ENCODE results near the gene ATP1A1.

Gene ATP1A1

GRCh38 chr1:116329524-116330341 lies 43.3 kb upstream of the ATP1A1 start:
- H3K4me3 ChIP-seq (ENCODE audit: low read depth, low read length): no peak overlapping the region
- TF ChIP-seq CTCF (IDR thresholded peaks at IDR 0.05; ENCODE audit: low read depth, low read length, missing control alignments): no peak
- DNase-seq (ENCODE audit: low read depth): no peak

- DNase-seq (ENCODE audit: low read depth): no peak
Measured at GRCh38 chr1:116330342-116330652, 42.7 kb upstream of the ATP1A1 start.

GRCh38 chr1:116330846-116331245 lies 42.2 kb upstream of the ATP1A1 start:
- no peak for TF ChIP-seq CTCF (IDR thresholded peaks at IDR 0.05; ENCODE audit: low read depth, low read length, missing control alignments)
- no peak overlapping the region for H3K4me3 ChIP-seq (ENCODE audit: low read depth, low read length)
- no peak for DNase-seq (ENCODE audit: low read depth)

More at GRCh38 chr1:116330342-116330652, 42.7 kb upstream of the ATP1A1 start:
- H3K4me3 ChIP-seq (ENCODE audit: low read depth, low read length): no peak overlapping the region
- no peak for TF ChIP-seq CTCF (IDR thresholded peaks at IDR 0.05; ENCODE audit: low read depth, low read length, missing control alignments)

- no peak for DNase-seq (ENCODE audit: low read depth)
- TF ChIP-seq CTCF (IDR thresholded peaks at IDR 0.05; ENCODE audit: low read depth, low read length, missing control alignments): no peak
- no peak overlapping the region for H3K4me3 ChIP-seq (ENCODE audit: low read depth, low read length)
Measured at GRCh38 chr1:116331523-116331922, 41.5 kb upstream of the ATP1A1 start.

GRCh38 chr1:116332451-116332850 lies 40.6 kb upstream of the ATP1A1 start:
- DNase-seq (ENCODE audit: low read depth): no peak
- H3K4me3 ChIP-seq (ENCODE audit: low read depth, low read length): no peak overlapping the region
- TF ChIP-seq CTCF (IDR thresholded peaks at IDR 0.05; ENCODE audit: low read depth, low read length, missing control alignments): no peak

GRCh38 chr1:116333171-116334014 lies 39.7 kb upstream of the ATP1A1 start:
- no peak for TF ChIP-seq CTCF (IDR thresholded peaks at IDR 0.05; ENCODE audit: low read depth, low read length, missing control alignments)
- no peak for DNase-seq (ENCODE audit: low read depth)
- no peak overlapping the region for H3K4me3 ChIP-seq (ENCODE audit: low read depth, low read length)

Measured in GM12864 (cell line).